ENCODE data around the gene PRM2. TPM values are rescaled to one million over a fixed set of nuclear protein-coding genes. Genes with fewer than 3 reads are reported as not detected.

The PRM2 gene
- total and polyA plus RNA-seq, 2 of the 8 experiments (the other 6 are each of a cell fraction or from before 2014, with no cell fraction given) = not detected

DNA sequence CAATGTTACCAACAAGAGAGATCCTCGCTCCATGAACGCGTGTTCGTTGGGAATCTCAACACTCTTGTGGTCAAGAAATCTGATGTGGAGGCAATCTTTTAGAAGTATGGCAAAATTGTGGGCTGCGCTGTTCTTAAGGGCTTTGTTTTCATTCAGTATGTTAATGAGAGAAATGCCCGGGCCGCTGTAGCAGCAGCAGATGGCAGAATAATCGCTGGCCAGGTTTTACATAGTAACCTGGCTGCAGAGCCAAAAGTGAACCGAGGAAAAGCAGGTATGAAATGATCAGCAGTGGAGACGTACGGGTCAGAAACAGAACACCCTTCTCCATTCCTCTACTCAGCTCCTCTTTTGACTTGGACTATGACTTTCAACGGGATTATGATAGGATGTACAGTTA lies 33.6 kb downstream of the PRM2 start:
- Histone ChIP-seq H4K5ac (ENCODE audit: insufficient read length, low read depth, low read length) (no peak overlapping the region), H3K79me2 (ENCODE audit: control insufficient read depth in 1 of 2, insufficient read depth in 2 of 2, low read length in 2 of 2) (no peaks in the 10 kb centered on the region), H2BK12ac (ENCODE audit: low read depth, low read length) (no peak overlapping the region), H3K4me3 (ENCODE audit: extremely low read depth in 1 of 4, insufficient read depth in 2 of 4, low read depth in 3 of 4, low read length in 4 of 4) (no peak overlapping the region), H4K91ac (replicated peaks; ENCODE audit: insufficient read length, low read length) (no peak overlapping the region), H3K36me3 (ENCODE audit: control insufficient read depth in 2 of 4, insufficient read depth in 4 of 4, low read length in 3 of 4) (no peaks in the 10 kb centered on the region), H3K27ac (ENCODE audit: low read depth, low read length) (no peak overlapping the region), H3K23ac (ENCODE audit: insufficient read length) (no peak overlapping the region), H2BK5ac (ENCODE audit: low read depth, low read length) (no peak overlapping the region), H3K79me1 (ENCODE audit: low read depth, low read length) (no peaks in the 10 kb centered on the region), H2AK5ac (ENCODE audit: low read depth, low read length) (no peak overlapping the region), H3K4me2 (ENCODE audit: insufficient read depth in 1 of 2, low read depth in 2 of 2, low read length in 2 of 2) (no peak overlapping the region), H3K18ac (ENCODE audit: extremely low read depth, low read length) (no peak overlapping the region), H2BK120ac (replicated peaks; ENCODE audit: low read depth, low read length) (no peak overlapping the region), H4K20me1 (replicated peaks in 1 of 2; ENCODE audit: control insufficient read depth in 1 of 2, insufficient read depth in 2 of 2, low read length in 2 of 2) (no peaks in the 10 kb centered on the region), H2BK20ac (ENCODE audit: low read length) (no peak overlapping the region), H3K4ac (replicated peaks; ENCODE audit: insufficient read length, low read depth, low read length) (no peak overlapping the region), H3K23me2 (ENCODE audit: low read depth, low read length) (no peaks in the 10 kb centered on the region; the same call in 1 of the 2 replicates), H2AFZ (ENCODE audit: low read length) (no peak overlapping the region), H3K14ac (ENCODE audit: insufficient read length) (no peak overlapping the region), H2BK15ac (ENCODE audit: low read length) (no peak overlapping the region), H3K4me1 (replicated peaks in 1 of 4; ENCODE audit: control insufficient read depth in 3 of 4, insufficient read depth in 4 of 4, low read length in 3 of 4) (peaks cover 0 to 6% (median 3%) of the 10 kb centered on the region in 4 experiments; a peak in 2 of 7 replicates), H3K56ac (replicated peaks; ENCODE audit: insufficient read length, low read depth, low read length) (no peak overlapping the region), H4K8ac (ENCODE audit: extremely low read depth, insufficient read depth, low read length) (no peak overlapping the region), H3K9ac (replicated peaks in 1 of 4; ENCODE audit: extremely low read depth in 1 of 4, low read depth in 3 of 4, low read length in 3 of 4) (no peak overlapping the region), H3K9me3 (ENCODE audit: insufficient read depth in 2 of 2, low read depth in 1 of 2, low read length in 1 of 2) (0 out of 4 replicates have a peak, but pooled peaks cover 0 to 3% of the 10 kb centered on the region in 2 experiments), H3K27me3 (replicated peaks in 1 of 4; ENCODE audit: control insufficient read depth in 3 of 4, extremely low read depth in 1 of 4, insufficient read depth in 3 of 4, low read length in 3 of 4) (no peaks in the 10 kb centered on the region)
- POLR2A ChIA-PET (ENCODE audit: partially characterized antibody) = interaction anchor here (3.5 kb wide), 1 partner anchor 12 kb away, joined by 21 read pairs; no protein-coding TSS in a partner anchor
- no peak for FAIRE-seq
- CTCF ChIA-PET (ENCODE audit: partially characterized antibody) = interaction anchor here (1.0 to 1.4 kb wide), 3 partner anchors 9 to 289 kb away, joined by 3 to 4 read pairs (median 3); partner anchors contain the start of gene SOCS1
- TF ChIP-seq SP2 (IDR thresholded peaks at IDR 0.05; ENCODE audit: low read length) (no peak), SIX5 (IDR thresholded peaks at IDR 0.05; ENCODE audit: low read depth, low read length) (no peak), SUZ12 (IDR thresholded peaks at IDR 0.05; ENCODE audit: low read length) (no peak)
- TF ChIP-seq, protein P1, sequence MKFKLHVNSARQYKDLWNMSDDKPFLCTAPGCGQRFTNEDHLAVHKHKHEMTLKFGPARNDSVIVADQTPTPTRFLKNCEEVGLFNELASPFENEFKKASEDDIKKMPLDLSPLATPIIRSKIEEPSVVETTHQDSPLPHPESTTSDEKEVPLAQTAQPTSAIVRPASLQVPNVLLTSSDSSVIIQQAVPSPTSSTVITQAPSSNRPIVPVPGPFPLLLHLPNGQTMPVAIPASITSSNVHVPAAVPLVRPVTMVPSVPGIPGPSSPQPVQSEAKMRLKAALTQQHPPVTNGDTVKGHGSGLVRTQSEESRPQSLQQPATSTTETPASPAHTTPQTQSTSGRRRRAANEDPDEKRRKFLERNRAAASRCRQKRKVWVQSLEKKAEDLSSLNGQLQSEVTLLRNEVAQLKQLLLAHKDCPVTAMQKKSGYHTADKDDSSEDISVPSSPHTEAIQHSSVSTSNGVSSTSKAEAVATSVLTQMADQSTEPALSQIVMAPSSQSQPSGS (IDR thresholded peaks at IDR 0.05; ENCODE audit: low read length) = no peak
- DNase-seq (ENCODE audit: low read depth in 1 of 2, low spot score in 2 of 2) = no peak
- WGBS, 2 experiments (ENCODE audit: extremely low coverage in 1 of 2, insufficient coverage in 1 of 2, insufficient read length in 1 of 2, insufficient replicate concordance in 2 of 2, low coverage in 1 of 2, low lambda C conversion rate in 2 of 2, missing lambda C conversion rate in 1 of 2) = 92% methylated on average over 12 of the region's 12 CpGs; no CpG with 5 or more reads in 1 of the 2 experiments

Data from H1 (cell line).